SK-N-MC (cell line): ENCODE data around the gene ZFP36.

Experiments
- DNase-seq: peaks from one replicate; pipeline ENCODE4 v3.0.0-alpha.2; 2011; ENCODE audit warnings: low read depth, low spot score
- H3K27ac ChIP-seq: fragments of 200-600 bp; sonication (generic); 2 replicates; pipeline ENCODE4 v1.5.1; 2016; ENCODE audit warnings: mixed run types
- H3K36me3 ChIP-seq: fragments of 200-600 bp; sonication (generic); 2 replicates; pipeline ENCODE4 v1.6.1; 2017; ENCODE audit warnings: antibody characterized with exemption, low read length, mixed read lengths; ENCODE audit not compliant: insufficient read depth
- H3K4me3 ChIP-seq: fragments of 200-600 bp; sonication (generic); 2 replicates; pipeline ENCODE4 v1.5.1; 2016
- H3K9ac ChIP-seq: fragments of 200-600 bp; sonication (generic); 2 replicates; pipeline ENCODE4 v1.8.0; 2017; ENCODE audit warnings: mixed run types, mixed read lengths; ENCODE audit not compliant: insufficient read length
- H3K9me3 ChIP-seq: fragments of 200-600 bp; sonication (generic); 2 replicates; pipeline ENCODE4 v1.6.1; 2017; ENCODE audit warnings: low read depth, mild to moderate bottlenecking, antibody characterized with exemption, low read length, moderate library complexity, mixed read lengths
- EZH2 ChIP-seq: fragments of 200-600 bp; sonication (generic); IDR thresholded peaks from one replicate; pipeline ENCODE4 v1.6.1; 2017; ENCODE audit warnings: antibody characterized with exemption
- FOXP2 ChIP-seq: optimal IDR thresholded peaks from 2 replicates; pipeline ENCODE3; 2011; ENCODE audit warnings: mild to moderate bottlenecking, moderate library complexity; ENCODE audit not compliant: insufficient read depth; ENCODE audit errors: extremely low read length, control extremely low read depth
- POLR2AphosphoS5 ChIP-seq: IDR thresholded peaks from 2 replicates; pipeline ENCODE4 v1.6.1; 2012; ENCODE audit warnings: mild to moderate bottlenecking, low read depth, low read length, borderline replicate concordance

The ZFP36 gene

GRCh38 chr19:39390451-39390750, 16.2 kb upstream of the ZFP36 start:
- peak overlapping the region; percentile 97 for H3K9ac ChIP-seq
- peak overlapping the region; percentile 97 for H3K27ac ChIP-seq

GRCh38 chr19:39390751-39391437, 15.8 kb upstream of the ZFP36 start, which contains the start of the genes MED29 and PAF1:
MED29 (plus strand) TSS chr19:39391378; CDS start chr19:39391423, 45 bp downstream.
PAF1 (minus strand) TSS chr19:39391106; CDS start chr19:39390864, 242 bp downstream.
- TF ChIP-seq POLR2AphosphoS5 (peak; percentile 97), FOXP2 (no peak), EZH2 (no peak)
- peaks cover 41% of the 10 kb centered on the region for H3K36me3 ChIP-seq
- peak within 1 kb of the TSS; percentile 97 for H3K27ac ChIP-seq
- H3K9ac ChIP-seq: peak within 1 kb of the TSS; percentile 97
- no peaks in the 10 kb centered on the region for H3K9me3 ChIP-seq
- peak within 1 kb of the TSS; percentile 96 for H3K4me3 ChIP-seq
- peak; percentile 100 for DNase-seq

More at GRCh38 chr19:39390451-39390750, 16.2 kb upstream of the ZFP36 start:
- TF ChIP-seq FOXP2 (no peak), EZH2 (no peak), POLR2AphosphoS5 (no peak)
- H3K4me3 ChIP-seq: peak overlapping the region; percentile 96
- peaks cover 45% of the 10 kb centered on the region for H3K36me3 ChIP-seq
- no peaks in the 10 kb centered on the region for H3K9me3 ChIP-seq
- no peak for DNase-seq

- TF ChIP-seq FOXP2 (peak; percentile 38), EZH2 (no peak), POLR2AphosphoS5 (no peak; the same call in 1 of the 2 replicates)
- Histone ChIP-seq H3K4me3 (peak overlapping the region; percentile 59; the same call in 1 of the 2 replicates), H3K27ac (peak overlapping the region; percentile 90), H3K9ac (peak overlapping the region; percentile 60), H3K36me3 (peaks cover 10% of the 10 kb centered on the region; the same call in 1 of the 2 replicates), H3K9me3 (no peaks in the 10 kb centered on the region)
- no peak for DNase-seq
Measured at GRCh38 chr19:39397360-39398296, 9.0 kb upstream of the ZFP36 start.

- TF ChIP-seq EZH2 (no peak), FOXP2 (no peak)
- no peak for DNase-seq
- Histone ChIP-seq H3K9ac (peak overlapping the region; percentile 60), H3K9me3 (no peaks in the 10 kb centered on the region), H3K36me3 (peaks cover 10% of the 10 kb centered on the region; the same call in 1 of the 2 replicates), H3K4me3 (peak overlapping the region; percentile 59; the same call in 1 of the 2 replicates), H3K27ac (peak overlapping the region; percentile 90)
Measured at GRCh38 chr19:39398297-39398864, 8.3 kb upstream of the ZFP36 start.

- H3K27ac ChIP-seq: no peak overlapping the region
- no peak overlapping the region for H3K4me3 ChIP-seq
- no peaks in the 10 kb centered on the region for H3K9me3 ChIP-seq
Measured at GRCh38 chr19:39399668-39400050, 7.0 kb upstream of the ZFP36 start.

GRCh38 chr19:39400061-39400460, 6.6 kb upstream of the ZFP36 start:
- Histone ChIP-seq H3K4me3 (no peak overlapping the region), H3K27ac (peak overlapping the region; percentile 46; the same call in 1 of the 2 replicates), H3K9me3 (no peaks in the 10 kb centered on the region), H3K36me3 (peaks cover 3% of the 10 kb centered on the region; the same call in 1 of the 2 replicates), H3K9ac (no peak overlapping the region)
- DNase-seq: no peak
- TF ChIP-seq EZH2 (no peak), POLR2AphosphoS5 (no peak), FOXP2 (no peak)

More at GRCh38 chr19:39399668-39400050, 7.0 kb upstream of the ZFP36 start:
- Histone ChIP-seq H3K9ac (no peak overlapping the region), H3K36me3 (peaks cover 5% of the 10 kb centered on the region; the same call in 1 of the 2 replicates)
- no peak for DNase-seq
- no peak for TF ChIP-seq FOXP2
- peak; percentile 47; the same call in 1 of the 2 replicates for TF ChIP-seq POLR2AphosphoS5
- no peak for TF ChIP-seq EZH2

GRCh38 chr19:39401070-39401548, 5.5 kb upstream of the ZFP36 start:
- no peak overlapping the region for H3K9ac ChIP-seq
- no peak overlapping the region for H3K4me3 ChIP-seq
- no peak for DNase-seq
- H3K27ac ChIP-seq: peak overlapping the region; percentile 92
- H3K9me3 ChIP-seq: no peaks in the 10 kb centered on the region
- H3K36me3 ChIP-seq: no peaks in the 10 kb centered on the region
- TF ChIP-seq EZH2 (no peak), POLR2AphosphoS5 (no peak), FOXP2 (no peak)
